Measurements from ENCODE around the gene ZNF140.

The ZNF140 gene

DNA sequence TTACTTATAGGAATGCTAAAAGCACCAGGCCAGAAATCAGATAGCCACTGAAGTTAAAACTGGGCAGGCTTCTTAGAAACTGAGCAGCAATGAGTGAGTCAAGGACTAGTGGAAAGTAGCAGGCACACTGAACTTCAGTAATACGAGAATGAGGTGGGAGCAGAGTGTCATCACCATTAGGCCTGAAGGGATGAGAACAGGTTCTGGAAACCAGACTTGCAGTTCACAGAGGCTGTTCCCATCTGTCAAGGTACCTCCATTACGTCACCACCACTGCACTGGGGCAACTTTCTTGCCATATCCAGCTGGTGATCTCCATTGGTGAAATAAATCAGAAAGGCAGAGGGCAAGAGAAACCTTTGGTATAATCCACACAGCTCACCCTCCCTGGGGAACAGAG is 65.3 kb downstream of the ZNF140 start:
- H3K27ac ChIP-seq (ENCODE audit: low read depth, low read length) = no peak overlapping the region
- TF ChIP-seq EZH2phosphoT487 (IDR thresholded peaks at IDR 0.05; ENCODE audit: borderline replicate concordance, low read length) = no peak
- TF ChIP-seq, protein P1, sequence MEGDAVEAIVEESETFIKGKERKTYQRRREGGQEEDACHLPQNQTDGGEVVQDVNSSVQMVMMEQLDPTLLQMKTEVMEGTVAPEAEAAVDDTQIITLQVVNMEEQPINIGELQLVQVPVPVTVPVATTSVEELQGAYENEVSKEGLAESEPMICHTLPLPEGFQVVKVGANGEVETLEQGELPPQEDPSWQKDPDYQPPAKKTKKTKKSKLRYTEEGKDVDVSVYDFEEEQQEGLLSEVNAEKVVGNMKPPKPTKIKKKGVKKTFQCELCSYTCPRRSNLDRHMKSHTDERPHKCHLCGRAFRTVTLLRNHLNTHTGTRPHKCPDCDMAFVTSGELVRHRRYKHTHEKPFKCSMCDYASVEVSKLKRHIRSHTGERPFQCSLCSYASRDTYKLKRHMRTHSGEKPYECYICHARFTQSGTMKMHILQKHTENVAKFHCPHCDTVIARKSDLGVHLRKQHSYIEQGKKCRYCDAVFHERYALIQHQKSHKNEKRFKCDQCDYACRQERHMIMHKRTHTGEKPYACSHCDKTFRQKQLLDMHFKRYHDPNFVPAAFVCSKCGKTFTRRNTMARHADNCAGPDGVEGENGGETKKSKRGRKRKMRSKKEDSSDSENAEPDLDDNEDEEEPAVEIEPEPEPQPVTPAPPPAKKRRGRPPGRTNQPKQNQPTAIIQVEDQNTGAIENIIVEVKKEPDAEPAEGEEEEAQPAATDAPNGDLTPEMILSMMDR (IDR thresholded peaks at IDR 0.05; ENCODE audit: low read depth, low read length, poor library complexity, severe bottlenecking) = no peak
- peaks cover 19% of the 10 kb centered on the region; the same call in 1 of the 2 replicates for H3K9me3 ChIP-seq (ENCODE audit: control insufficient read depth, insufficient read depth, low read length)
- H3K27me3 ChIP-seq (ENCODE audit: control insufficient read depth, low read length) = no peaks in the 10 kb centered on the region
- no peaks in the 10 kb centered on the region for H3K9me2 ChIP-seq (replicated peaks; ENCODE audit: control insufficient read depth, low read length)
- H3F3A ChIP-seq (ENCODE audit: control insufficient read depth, insufficient read depth) = no peaks in the 10 kb centered on the region
- no peaks in the 10 kb centered on the region for H4K20me1 ChIP-seq (ENCODE audit: control insufficient read depth, insufficient read depth, low read depth, low read length)
- no peaks in the 10 kb centered on the region for H3K79me2 ChIP-seq (ENCODE audit: control insufficient read depth, low read length)
- no peaks in the 10 kb centered on the region for H3K4me1 ChIP-seq (ENCODE audit: control insufficient read depth, low read length)
- peaks cover 13% of the 10 kb centered on the region; the same call in 1 of the 2 replicates for H3K36me3 ChIP-seq (ENCODE audit: control insufficient read depth, low read length)
- H3K4me2 ChIP-seq (ENCODE audit: low read length) = no peak overlapping the region
- H3K4me3 ChIP-seq (ENCODE audit: low read length) = no peak overlapping the region

DNA sequence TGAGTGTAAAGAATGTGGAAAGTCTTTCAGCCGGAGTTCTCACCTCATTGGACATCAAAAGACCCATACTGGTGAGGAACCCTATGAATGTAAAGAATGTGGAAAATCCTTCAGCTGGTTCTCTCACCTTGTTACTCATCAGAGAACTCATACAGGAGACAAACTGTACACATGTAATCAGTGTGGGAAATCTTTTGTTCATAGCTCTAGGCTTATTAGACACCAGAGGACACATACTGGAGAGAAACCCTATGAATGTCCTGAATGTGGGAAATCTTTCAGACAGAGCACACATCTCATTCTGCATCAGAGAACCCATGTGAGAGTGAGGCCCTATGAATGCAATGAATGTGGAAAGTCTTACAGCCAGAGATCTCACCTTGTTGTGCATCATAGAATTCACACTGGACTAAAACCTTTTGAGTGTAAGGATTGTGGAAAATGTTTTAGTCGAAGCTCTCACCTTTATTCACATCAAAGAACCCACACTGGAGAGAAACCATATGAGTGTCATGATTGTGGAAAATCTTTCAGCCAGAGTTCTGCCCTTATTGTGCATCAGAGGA is 75.5 kb downstream of the ZNF140 start:
- Histone ChIP-seq H3F3A (ENCODE audit: control insufficient read depth, insufficient read depth) (0 out of 2 replicates have a peak, but pooled peaks cover under 1% of the 10 kb centered on the region), H3K79me2 (ENCODE audit: control insufficient read depth, low read length) (no peaks in the 10 kb centered on the region), H4K20me1 (ENCODE audit: control insufficient read depth, insufficient read depth, low read depth, low read length) (no peaks in the 10 kb centered on the region), H3K27me3 (ENCODE audit: control insufficient read depth, low read length) (no peaks in the 10 kb centered on the region), H3K36me3 (ENCODE audit: control insufficient read depth, low read length) (peaks cover 48% of the 10 kb centered on the region), H3K4me1 (ENCODE audit: control insufficient read depth, low read length) (no peaks in the 10 kb centered on the region), H3K9me3 (ENCODE audit: control insufficient read depth, insufficient read depth, low read length) (peaks cover 65% of the 10 kb centered on the region), H3K27ac (ENCODE audit: low read depth, low read length) (no peak overlapping the region), H3K4me3 (ENCODE audit: low read length) (no peak overlapping the region), H3K4me2 (ENCODE audit: low read length) (no peak overlapping the region), H3K9me2 (replicated peaks; ENCODE audit: control insufficient read depth, low read length) (no peaks in the 10 kb centered on the region)
- no peak for TF ChIP-seq EZH2phosphoT487 (IDR thresholded peaks at IDR 0.05; ENCODE audit: borderline replicate concordance, low read length)
- TF ChIP-seq, protein P1 (IDR thresholded peaks at IDR 0.05; ENCODE audit: low read depth, low read length, poor library complexity, severe bottlenecking) = no peak
